Thymus (tissue), 11 donors: ENCODE measurements around the gene TNFAIP8. TPM values are rescaled to one million over a fixed set of nuclear protein-coding genes. Genes with fewer than 3 reads are reported as not detected.
"Not testable (repeated sequence)": the region's sequence is repeated elsewhere in the genome, so short reads cannot be mapped to it uniquely, and the experiment has no call there.

Experiments
- DNase-seq, 9 donors: peaks; one replicate each; pipeline ENCODE4 v3.0.0-alpha.2; 2013; ENCODE audit warnings: low spot score in 9 of 9, low read depth in 6 of 9, missing footprints in 1 of 9
- H3K27ac ChIP-seq, 2 donors: one replicate each; pipeline ENCODE4 v1.5.1; 2013; ENCODE audit warnings: control low read depth in 1 of 2, low read depth in 1 of 2, low read length in 1 of 2, mild to moderate bottlenecking in 1 of 2, moderate library complexity in 1 of 2
- H3K27me3 ChIP-seq, 2 donors: one replicate each; pipeline ENCODE4 v1.5.1; 2013; ENCODE audit warnings: low read length in 1 of 2; ENCODE audit not compliant: control insufficient read depth in 2 of 2, insufficient read depth in 1 of 2
- H3K36me3 ChIP-seq, 2 donors: one replicate each; pipeline ENCODE4 v1.5.1; 2013; ENCODE audit warnings: low read length in 1 of 2, mild to moderate bottlenecking in 1 of 2, moderate library complexity in 1 of 2; ENCODE audit not compliant: control insufficient read depth in 2 of 2, insufficient read depth in 2 of 2
- H3K4me1 ChIP-seq, 2 donors: one replicate each; pipeline ENCODE4 v1.5.1; 2013; ENCODE audit warnings: low read length in 2 of 2; ENCODE audit not compliant: control insufficient read depth in 2 of 2, insufficient read depth in 2 of 2
- H3K4me3 ChIP-seq, 2 donors: one replicate each; pipeline ENCODE4 v1.5.1; 2013; ENCODE audit warnings: low read length in 2 of 2, control low read depth in 1 of 2, mild to moderate bottlenecking in 1 of 2
- H3K9me3 ChIP-seq, 2 donors: one replicate each; pipeline ENCODE4 v1.5.1; 2013; ENCODE audit warnings: low read length in 1 of 2, mild to moderate bottlenecking in 1 of 2; ENCODE audit not compliant: control insufficient read depth in 2 of 2, insufficient read depth in 1 of 2
- WGBS: extraction: QIAGEN DNeasy Blood & Tissue Kit; methylation state at CpG from one replicate; pipeline ENCODE4 v1.1.7; 2013; 5-methylcytosine and 5-hydroxymethylcytosine counted together
- polyA plus RNA-seq: library from polyadenylated mRNA; stranded (reverse); fragments of 200-250 nt; gene quantifications from one replicate; pipeline ENCODE4 v1.2.3, GENCODE V29; 2013
- total RNA-seq: library from RNA; stranded (reverse); fragments of 120-200 nt; gene quantifications from one replicate; pipeline ENCODE4 v1.2.4, GENCODE V29; 2013
- donor health status: healthy.

TNFAIP8 gene
- total and polyA plus RNA-seq, 2 donors: 94.1 to 119 TPM

DNA sequence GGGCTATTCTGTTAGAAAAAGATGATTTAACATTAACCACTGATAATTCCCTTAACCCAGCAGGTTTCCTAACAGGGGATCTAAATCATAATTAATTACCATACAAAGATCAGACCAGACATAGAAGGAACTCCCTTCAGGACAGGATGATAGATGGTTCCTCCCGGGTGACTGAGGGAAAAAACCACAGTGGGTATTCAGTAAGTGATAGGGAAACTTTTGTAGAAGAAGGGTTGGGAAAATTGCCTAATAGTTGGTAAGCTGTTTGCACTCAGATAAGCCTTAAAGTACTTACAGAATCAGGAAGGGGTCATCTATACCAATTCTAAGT, 82.7 kb downstream of the TNFAIP8 start:
- not testable (repeated sequence) for H3K27ac ChIP-seq, H3K27me3 ChIP-seq, DNase-seq, H3K9me3 ChIP-seq, H3K4me1 ChIP-seq, H3K4me3 ChIP-seq, H3K36me3 ChIP-seq
- 9% methylated on average over 1 of the region's 1 CpG for WGBS

DNA sequence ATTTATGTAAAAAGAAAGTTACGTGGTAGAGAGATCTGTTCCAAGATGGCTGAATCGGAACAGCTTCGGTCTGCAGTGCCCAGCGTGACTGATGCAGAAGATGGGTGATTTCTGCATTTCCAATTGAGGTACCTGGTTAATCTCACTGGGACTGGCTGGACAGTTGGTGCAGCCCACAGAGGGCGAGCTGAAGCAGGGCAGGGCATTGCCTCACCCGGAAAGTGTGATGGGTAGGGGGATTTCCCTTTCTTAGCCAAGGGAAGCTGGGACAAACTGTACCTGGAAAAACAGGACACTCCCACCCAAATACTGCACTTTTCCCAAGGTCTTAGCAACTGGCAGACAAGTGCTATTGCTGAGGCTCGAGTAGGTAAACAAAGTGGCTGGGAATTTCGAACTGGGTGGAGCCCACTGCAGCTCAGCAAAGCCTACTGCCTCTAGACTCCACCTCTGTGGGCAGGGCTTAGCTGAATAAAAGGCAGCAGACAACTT, 83.4 kb downstream of the TNFAIP8 start:
- Histone ChIP-seq H3K27me3 (no peaks in the 10 kb centered on the region), H3K36me3 (no peaks in the 10 kb centered on the region), H3K9me3 (peaks cover 0 to 5% of the 10 kb centered on the region in 2 donors), H3K4me3 (peak overlapping the region; percentile 12 to 29), H3K4me1 (peaks cover 0 to 3% of the 10 kb centered on the region in 2 donors), H3K27ac (no peak overlapping the region)
- WGBS: 73% methylated on average over 8 of the region's 8 CpGs
- no peak for DNase-seq

DNA sequence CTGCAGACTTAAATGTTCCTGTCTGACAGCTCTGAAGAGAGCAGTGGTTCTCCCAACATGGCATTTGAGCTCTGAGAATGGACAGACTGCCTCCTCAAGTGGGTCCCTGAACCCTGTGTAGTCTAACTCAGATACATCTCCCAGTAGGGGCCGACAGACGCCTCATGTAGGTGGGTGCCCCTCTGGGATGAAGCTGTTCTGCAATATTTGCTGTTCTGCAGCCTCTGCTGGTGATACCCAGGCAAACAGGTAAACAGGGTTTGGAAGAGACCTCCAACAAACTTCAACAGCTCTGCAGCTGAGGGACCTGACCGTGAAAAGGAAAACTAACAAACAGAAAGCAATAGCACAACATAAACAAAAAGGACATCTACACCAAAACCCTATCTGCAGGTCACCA, 83.8 kb downstream of the TNFAIP8 start:
- not testable (repeated sequence) for DNase-seq, H3K4me1 ChIP-seq, H3K27me3 ChIP-seq, H3K36me3 ChIP-seq, H3K9me3 ChIP-seq, H3K27ac ChIP-seq, H3K4me3 ChIP-seq
- 94% methylated on average over 3 of the region's 3 CpGs for WGBS

DNA sequence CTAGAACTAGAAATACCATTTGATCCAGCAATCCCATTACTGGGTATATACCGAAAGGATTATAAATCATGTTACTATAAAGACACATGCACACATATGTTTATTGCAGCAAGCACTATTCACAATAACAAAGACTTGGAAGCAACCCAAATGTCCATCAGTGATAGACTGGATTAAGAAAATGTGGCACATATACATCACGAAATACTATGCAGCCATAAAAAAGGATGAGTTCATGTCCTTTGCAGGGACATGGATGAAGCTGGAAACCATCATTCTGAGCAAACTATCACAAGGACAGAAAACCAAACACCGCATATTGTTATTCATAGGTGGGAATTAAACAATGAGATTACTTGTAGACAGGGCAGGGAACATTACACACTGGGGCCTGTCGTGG, 88.8 kb downstream of the TNFAIP8 start:
- not testable (repeated sequence) for H3K4me1 ChIP-seq, H3K27me3 ChIP-seq, H3K4me3 ChIP-seq, H3K27ac ChIP-seq, H3K9me3 ChIP-seq, DNase-seq, H3K36me3 ChIP-seq
- WGBS: 97% methylated on average over 4 of the region's 4 CpGs

DNA sequence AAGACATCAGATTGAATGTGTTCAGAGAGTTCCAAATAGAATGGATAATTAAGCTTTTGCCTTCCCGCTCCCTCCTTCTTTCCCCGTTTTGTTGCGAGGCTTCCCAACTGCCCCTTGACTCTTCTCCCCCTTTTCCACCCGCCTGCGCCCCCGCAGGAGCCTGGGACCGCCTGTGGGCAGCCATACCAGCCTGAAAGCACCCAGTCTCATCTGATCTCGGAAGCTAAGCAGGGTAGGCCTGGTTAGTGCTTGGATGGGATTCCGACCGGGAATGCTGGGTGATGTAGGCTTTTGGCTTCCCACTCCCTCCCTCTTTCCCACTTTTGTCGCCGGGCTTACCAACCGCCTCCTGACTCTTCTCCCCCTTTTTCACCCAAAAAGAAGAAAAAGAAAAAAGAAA, 89.7 kb downstream of the TNFAIP8 start:
- H3K36me3 ChIP-seq: no peaks in the 10 kb centered on the region
- no peak for DNase-seq
- WGBS: 96% methylated on average over 13 of the region's 13 CpGs
- H3K4me3 ChIP-seq: no peak overlapping the region
- H3K27ac ChIP-seq: no peak overlapping the region
- H3K9me3 ChIP-seq: peaks cover 2 to 10% of the 10 kb centered on the region in 2 donors
- no peaks in the 10 kb centered on the region for H3K4me1 ChIP-seq
- no peaks in the 10 kb centered on the region for H3K27me3 ChIP-seq

Other genes with a start within 250 kb of the TNFAIP8 start
- gene HSD17B4, start 96.5 kb downstream of the TNFAIP8 start, total RNA-seq: 97.6 TPM
- 178 TPM for gene HSD17B4, start 96.5 kb downstream of the TNFAIP8 start, polyA plus RNA-seq